Neural cell (in vitro differentiated cells): ENCODE data around the gene LIPC. TPM values are rescaled to one million over a fixed set of nuclear protein-coding genes. Genes with fewer than 3 reads are reported as not detected.

ENCODE experiments used
- H2AFZ ChIP-seq: fragments of 200-600, 300-800 bp; sonication (generic), shearing (Covaris generic); 2 replicates; pipeline ENCODE4 v1.6.0; 2014; ENCODE audit warnings: low read depth, mild to moderate bottlenecking, antibody characterized with exemption, low read length, moderate library complexity
- H3F3A ChIP-seq: fragments of 200-600 bp; shearing (Covaris generic); 2 replicates; pipeline ENCODE4 v1.6.1; 2016; ENCODE audit warnings: mild to moderate bottlenecking, moderate library complexity, mixed read lengths, antibody characterized with exemption, low read length; ENCODE audit not compliant: insufficient read depth, poor library complexity, severe bottlenecking
- H3K27ac ChIP-seq: fragments of 200-600, 300-800 bp; sonication (generic), shearing (Covaris generic); 2 replicates; pipeline ENCODE4 v1.5.1; 2014; ENCODE audit warnings: mild to moderate bottlenecking, low read length, moderate library complexity
- H3K27me3 ChIP-seq: fragments of 300-800, 200-600 bp; sonication (generic), shearing (Covaris generic); 2 replicates; pipeline ENCODE4 v1.6.0; 2014; ENCODE audit warnings: mild to moderate bottlenecking, low read depth, low read length, moderate library complexity; ENCODE audit not compliant: insufficient read depth
- H3K36me3 ChIP-seq: fragments of 300-800, 200-600 bp; sonication (generic), shearing (Covaris generic); 2 replicates; pipeline ENCODE4 v1.5.1; 2014; ENCODE audit warnings: mild to moderate bottlenecking, antibody characterized with exemption, low read length, moderate library complexity; ENCODE audit not compliant: insufficient read depth
- H3K4me2 ChIP-seq: fragments of 300-800, 200-600 bp; sonication (generic), shearing (Covaris generic); 2 replicates; pipeline ENCODE4 v1.6.0; 2014; ENCODE audit warnings: mild to moderate bottlenecking, low read length
- H3K4me3 ChIP-seq: fragments of 300-800, 200-600 bp; sonication (generic), shearing (Covaris generic); 2 replicates; pipeline ENCODE4 v1.5.1; 2014; ENCODE audit warnings: mild to moderate bottlenecking, low read length, moderate library complexity
- H3K79me2 ChIP-seq: fragments of 200-600 bp; shearing (Covaris generic); replicated peaks from 2 replicates; pipeline ENCODE4 v1.6.0; 2014; ENCODE audit warnings: mild to moderate bottlenecking, low read length, moderate library complexity; ENCODE audit not compliant: insufficient read depth
- H3K9ac ChIP-seq: fragments of 300-800, 200-600 bp; sonication (generic), shearing (Covaris generic); 2 replicates; pipeline ENCODE4 v1.6.1; 2016; ENCODE audit warnings: mild to moderate bottlenecking, low read length, mixed read lengths
- H3K9me2 ChIP-seq: fragments of 200-600 bp; shearing (Covaris generic); 2 replicates; pipeline ENCODE4 v1.6.1; 2016; ENCODE audit warnings: mild to moderate bottlenecking, low read length, mixed read lengths; ENCODE audit not compliant: insufficient read depth
- H3K9me3 ChIP-seq: fragments of 200-600, 300-800 bp; sonication (generic), shearing (Covaris generic); 2 replicates; pipeline ENCODE4 v1.6.1; 2016; ENCODE audit warnings: mild to moderate bottlenecking, mixed run types, low read length, moderate library complexity, mixed read lengths
- H4K20me1 ChIP-seq: fragments of 200-600 bp; shearing (Covaris generic); 2 replicates; pipeline ENCODE4 v1.6.1; 2016; ENCODE audit warnings: mild to moderate bottlenecking, mixed run types; ENCODE audit not compliant: insufficient read depth
- CTCF ChIP-seq: fragments of 450-650 bp; IDR thresholded peaks from 2 replicates; pipeline ENCODE4 v1.5.1; 2014; ENCODE audit warnings: antibody characterized with exemption, mild to moderate bottlenecking, moderate library complexity; ENCODE audit not compliant: poor library complexity, severe bottlenecking
- EP300 ChIP-seq: fragments of 450-650 bp; conservative IDR thresholded peaks from 2 replicates; pipeline ENCODE4 v1.6.1; 2014; ENCODE audit warnings: antibody characterized with exemption, mild to moderate bottlenecking, moderate library complexity; ENCODE audit not compliant: poor library complexity, severe bottlenecking
- EZH2 ChIP-seq: fragments of 200-600, 300-800 bp; shearing (Covaris generic), sonication (generic); IDR thresholded peaks from 2 replicates; pipeline ENCODE4 v1.6.1; 2014; ENCODE audit warnings: antibody characterized with exemption, low read length, borderline replicate concordance, mild to moderate bottlenecking; ENCODE audit not compliant: insufficient read depth, poor library complexity, severe bottlenecking
- MXI1 ChIP-seq: fragments of 450-650 bp; conservative IDR thresholded peaks from 2 replicates; pipeline ENCODE4 v1.6.1; 2014; ENCODE audit warnings: antibody characterized with exemption, mild to moderate bottlenecking; ENCODE audit not compliant: poor library complexity, severe bottlenecking
- POLR2AphosphoS5 ChIP-seq: IDR thresholded peaks from 2 replicates; pipeline ENCODE4 v1.6.1; 2012
- RAD21 ChIP-seq: fragments of 450-650 bp; conservative IDR thresholded peaks from 2 replicates; pipeline ENCODE4 v1.6.1; 2014; ENCODE audit warnings: antibody characterized with exemption, mild to moderate bottlenecking, moderate library complexity
- REST ChIP-seq: IDR thresholded peaks from 2 replicates; pipeline ENCODE4 v1.6.1; 2012; ENCODE audit warnings: borderline replicate concordance
- SMC3 ChIP-seq: fragments of 450-650 bp; conservative IDR thresholded peaks from 2 replicates; pipeline ENCODE4 v1.6.1; 2014; ENCODE audit warnings: antibody characterized with exemption, mild to moderate bottlenecking, moderate library complexity; ENCODE audit not compliant: poor library complexity
- TAF1 ChIP-seq: IDR thresholded peaks from 2 replicates; pipeline ENCODE4 v1.6.1; 2012; ENCODE audit warnings: low read depth
- polyA plus RNA-seq: library from polyadenylated mRNA; depleted of rRNA; stranded (reverse); fragments of >200 nt; gene quantifications from 2 replicates; pipeline ENCODE4 v1.2.3, GENCODE V29; 2014

LIPC gene
- polyA plus RNA-seq, 1 donor from 2014 or later, result not detected

- no peak overlapping the region for H3K9ac ChIP-seq
- H3K9me3 ChIP-seq, result no peaks in the 10 kb centered on the region
- no peak overlapping the region for H3K4me3 ChIP-seq
- TF ChIP-seq REST (no peak), CTCF (no peak), RAD21 (no peak), EZH2 (no peak), POLR2AphosphoS5 (no peak), EP300 (no peak), SMC3 (no peak), MXI1 (no peak), TAF1 (no peak)
- H3K27me3 ChIP-seq, result no peaks in the 10 kb centered on the region
- H3K4me2 ChIP-seq, result no peak overlapping the region
- H2AFZ ChIP-seq, result no peak overlapping the region
- H3K36me3 ChIP-seq, result no peaks in the 10 kb centered on the region
- no peaks in the 10 kb centered on the region for H3K79me2 ChIP-seq
- H3F3A ChIP-seq, result no peaks in the 10 kb centered on the region
- no peaks in the 10 kb centered on the region for H4K20me1 ChIP-seq
- no peak overlapping the region for H3K27ac ChIP-seq
- no peaks in the 10 kb centered on the region for H3K9me2 ChIP-seq
These were observed 45.1 kb upstream of the LIPC start for GRCh38 chr15:58386641-58387040.

GRCh38 chr15:58387130-58387529, 44.7 kb upstream of the LIPC start:
- Histone ChIP-seq H3K79me2 (no peaks in the 10 kb centered on the region), H3K4me2 (no peak overlapping the region), H3K4me3 (no peak overlapping the region), H3K9me2 (no peaks in the 10 kb centered on the region), H2AFZ (no peak overlapping the region), H3K27ac (no peak overlapping the region), H3K9ac (no peak overlapping the region), H3F3A (no peaks in the 10 kb centered on the region), H3K9me3 (no peaks in the 10 kb centered on the region), H3K36me3 (no peaks in the 10 kb centered on the region), H4K20me1 (no peaks in the 10 kb centered on the region), H3K27me3 (no peaks in the 10 kb centered on the region)
- TF ChIP-seq TAF1 (no peak), SMC3 (no peak), CTCF (no peak), EP300 (no peak), EZH2 (no peak), RAD21 (no peak), MXI1 (no peak), POLR2AphosphoS5 (no peak), REST (no peak)
